ENCODE data around the gene MCL1.

GRCh38 chr1:150601540-150601939 is 22.1 kb upstream of the MCL1 start:
- TF ChIP-seq CTCF (IDR thresholded peaks at IDR 0.05) (no peak), POLR2AphosphoS5 (IDR thresholded peaks at IDR 0.05) (no peak), POLR2A (IDR thresholded peaks at IDR 0.05) (no peak)

Data from sigmoid colon (tissue), 4 donors.